Activated naive CD8-positive, alpha-beta T cell treated with anti-CD3 and anti-CD28 coated beads, Interleukin-2, amount 50 U/mL, for 24 hours (primary cell): ENCODE results near the gene ATP8A2.

Source experiments
- ATAC-seq: fragments of 150-1000 bp; cut with Tn5 transposase; one replicate; pipeline ENCODE4 v1.10.0; 2021
- DNase-seq: peaks from one replicate; pipeline ENCODE4 v3.0.0; 2021
- H3K27ac Mint-ChIP-seq: one replicate; pipeline ENCODE4 v1.8.0; 2021; ENCODE audit warnings: mild to moderate bottlenecking, mixed read lengths
- H3K27me3 Mint-ChIP-seq: one replicate; pipeline ENCODE4 v1.8.0; 2021; ENCODE audit warnings: mixed read lengths
- H3K36me3 Mint-ChIP-seq: one replicate; pipeline ENCODE4 v1.8.0; 2021; ENCODE audit warnings: low read depth, mixed read lengths
- H3K4me1 Mint-ChIP-seq: one replicate; pipeline ENCODE4 v1.8.0; 2021; ENCODE audit warnings: mixed read lengths
- H3K4me3 Mint-ChIP-seq: one replicate; pipeline ENCODE4 v1.8.0; 2021; ENCODE audit warnings: mild to moderate bottlenecking, moderate library complexity, mixed read lengths
- H3K9me3 Mint-ChIP-seq: one replicate; pipeline ENCODE4 v1.8.0; 2021; ENCODE audit warnings: mixed read lengths

The ATP8A2 gene

GRCh38 chr13:25632166-25632888 is 260.6 kb downstream of the ATP8A2 start:
- Mint-ChIP-seq H3K4me1 (no peaks in the 10 kb centered on the region), H3K4me3 (no peak overlapping the region), H3K36me3 (no peaks in the 10 kb centered on the region), H3K27ac (no peak overlapping the region), H3K27me3 (peaks cover 2% of the 10 kb centered on the region), H3K9me3 (no peaks in the 10 kb centered on the region)
- DNase-seq: no peak
- no peak for ATAC-seq

- H3K4me1 Mint-ChIP-seq: no peaks in the 10 kb centered on the region
- no peak overlapping the region for H3K27ac Mint-ChIP-seq
- no peaks in the 10 kb centered on the region for H3K36me3 Mint-ChIP-seq
- H3K9me3 Mint-ChIP-seq: no peaks in the 10 kb centered on the region
- no peak overlapping the region for H3K4me3 Mint-ChIP-seq
- no peak for ATAC-seq
- H3K27me3 Mint-ChIP-seq: peaks cover 2% of the 10 kb centered on the region
- DNase-seq: no peak
These were observed 261.3 kb downstream of the ATP8A2 start for GRCh38 chr13:25633093-25633492.

GRCh38 chr13:25645681-25646080 is 273.9 kb downstream of the ATP8A2 start:
- H3K36me3 Mint-ChIP-seq: no peaks in the 10 kb centered on the region
- no peaks in the 10 kb centered on the region for H3K4me1 Mint-ChIP-seq
- peaks cover 34% of the 10 kb centered on the region for H3K9me3 Mint-ChIP-seq
- ATAC-seq (no peak), DNase-seq (no peak)
- peaks cover 3% of the 10 kb centered on the region for H3K27me3 Mint-ChIP-seq
- no peak overlapping the region for H3K4me3 Mint-ChIP-seq
- no peak overlapping the region for H3K27ac Mint-ChIP-seq

- Mint-ChIP-seq H3K27ac (no peak overlapping the region), H3K27me3 (peaks cover 5% of the 10 kb centered on the region), H3K4me1 (no peaks in the 10 kb centered on the region), H3K9me3 (peaks cover 20% of the 10 kb centered on the region), H3K4me3 (no peak overlapping the region), H3K36me3 (no peaks in the 10 kb centered on the region)
- ATAC-seq (no peak), DNase-seq (no peak)
These were observed 277.3 kb downstream of the ATP8A2 start for GRCh38 chr13:25649001-25649633.

GRCh38 chr13:25652764-25653163 is 281.0 kb downstream of the ATP8A2 start:
- no peak overlapping the region for H3K27ac Mint-ChIP-seq
- H3K9me3 Mint-ChIP-seq: peaks cover 5% of the 10 kb centered on the region
- H3K4me3 Mint-ChIP-seq: no peak overlapping the region
- ATAC-seq (no peak), DNase-seq (no peak)
- no peaks in the 10 kb centered on the region for H3K36me3 Mint-ChIP-seq
- peaks cover 4% of the 10 kb centered on the region for H3K27me3 Mint-ChIP-seq
- H3K4me1 Mint-ChIP-seq: no peaks in the 10 kb centered on the region

- Mint-ChIP-seq H3K27ac (no peak overlapping the region), H3K4me1 (no peaks in the 10 kb centered on the region), H3K9me3 (no peaks in the 10 kb centered on the region), H3K27me3 (peaks cover 4% of the 10 kb centered on the region), H3K4me3 (no peak overlapping the region), H3K36me3 (no peaks in the 10 kb centered on the region)
- ATAC-seq: no peak
- DNase-seq: no peak
These were observed 282.5 kb downstream of the ATP8A2 start for GRCh38 chr13:25654322-25654721.

GRCh38 chr13:25657157-25657556 is 285.4 kb downstream of the ATP8A2 start:
- H3K27ac Mint-ChIP-seq: no peak overlapping the region
- H3K27me3 Mint-ChIP-seq: peaks cover 4% of the 10 kb centered on the region
- no peak overlapping the region for H3K4me3 Mint-ChIP-seq
- no peaks in the 10 kb centered on the region for H3K36me3 Mint-ChIP-seq
- no peaks in the 10 kb centered on the region for H3K4me1 Mint-ChIP-seq
- no peaks in the 10 kb centered on the region for H3K9me3 Mint-ChIP-seq
- ATAC-seq: no peak
- DNase-seq: no peak

- Mint-ChIP-seq H3K9me3 (no peaks in the 10 kb centered on the region), H3K36me3 (no peaks in the 10 kb centered on the region), H3K27me3 (peaks cover under 1% of the 10 kb centered on the region), H3K4me1 (no peaks in the 10 kb centered on the region), H3K27ac (no peak overlapping the region), H3K4me3 (no peak overlapping the region)
- DNase-seq (no peak), ATAC-seq (no peak)
These were observed 287.5 kb downstream of the ATP8A2 start for GRCh38 chr13:25659091-25659795.

GRCh38 chr13:25660996-25661395 is 289.2 kb downstream of the ATP8A2 start:
- no peak overlapping the region for H3K27ac Mint-ChIP-seq
- H3K4me1 Mint-ChIP-seq: no peaks in the 10 kb centered on the region
- no peak for DNase-seq
- H3K27me3 Mint-ChIP-seq: no peaks in the 10 kb centered on the region
- H3K4me3 Mint-ChIP-seq: no peak overlapping the region
- no peaks in the 10 kb centered on the region for H3K9me3 Mint-ChIP-seq
- no peaks in the 10 kb centered on the region for H3K36me3 Mint-ChIP-seq
- ATAC-seq: no peak

- Mint-ChIP-seq H3K27me3 (no peaks in the 10 kb centered on the region), H3K4me3 (no peak overlapping the region), H3K4me1 (no peaks in the 10 kb centered on the region), H3K36me3 (no peaks in the 10 kb centered on the region), H3K27ac (no peak overlapping the region), H3K9me3 (no peaks in the 10 kb centered on the region)
- DNase-seq: no peak
- ATAC-seq: no peak
These were observed 290.7 kb downstream of the ATP8A2 start for GRCh38 chr13:25662516-25662915.

- no peak for DNase-seq
- Mint-ChIP-seq H3K27ac (no peak overlapping the region), H3K4me3 (no peak overlapping the region), H3K9me3 (peaks cover 24% of the 10 kb centered on the region), H3K27me3 (peaks cover 3% of the 10 kb centered on the region), H3K4me1 (no peaks in the 10 kb centered on the region), H3K36me3 (no peaks in the 10 kb centered on the region)
- no peak for ATAC-seq
These were observed 296.6 kb downstream of the ATP8A2 start for GRCh38 chr13:25668345-25668744.

GRCh38 chr13:25673711-25674110 is 301.9 kb downstream of the ATP8A2 start:
- ATAC-seq (no peak), DNase-seq (no peak)
- peaks cover 3% of the 10 kb centered on the region for H3K27me3 Mint-ChIP-seq
- no peaks in the 10 kb centered on the region for H3K36me3 Mint-ChIP-seq
- H3K4me1 Mint-ChIP-seq: no peaks in the 10 kb centered on the region
- peaks cover 15% of the 10 kb centered on the region for H3K9me3 Mint-ChIP-seq
- H3K27ac Mint-ChIP-seq: no peak overlapping the region
- H3K4me3 Mint-ChIP-seq: no peak overlapping the region

- Mint-ChIP-seq H3K27ac (no peak overlapping the region), H3K36me3 (no peaks in the 10 kb centered on the region), H3K9me3 (peaks cover 12% of the 10 kb centered on the region), H3K27me3 (peaks cover 3% of the 10 kb centered on the region), H3K4me1 (no peaks in the 10 kb centered on the region), H3K4me3 (no peak overlapping the region)
- DNase-seq: no peak
- ATAC-seq: no peak
These were observed 302.6 kb downstream of the ATP8A2 start for GRCh38 chr13:25674371-25674770.

- no peak for ATAC-seq
- Mint-ChIP-seq H3K9me3 (peaks cover 10% of the 10 kb centered on the region), H3K4me1 (no peaks in the 10 kb centered on the region), H3K36me3 (no peaks in the 10 kb centered on the region), H3K27me3 (peaks cover 3% of the 10 kb centered on the region), H3K4me3 (no peak overlapping the region), H3K27ac (no peak overlapping the region)
- DNase-seq: no peak
These were observed 303.3 kb downstream of the ATP8A2 start for GRCh38 chr13:25675060-25675459.

GRCh38 chr13:25677956-25678355 is 306.2 kb downstream of the ATP8A2 start:
- Mint-ChIP-seq H3K4me1 (no peaks in the 10 kb centered on the region), H3K36me3 (no peaks in the 10 kb centered on the region), H3K9me3 (peaks cover 4% of the 10 kb centered on the region), H3K27me3 (no peaks in the 10 kb centered on the region), H3K4me3 (no peak overlapping the region), H3K27ac (no peak overlapping the region)
- DNase-seq: no peak
- ATAC-seq: no peak
